Measurements from ENCODE around the gene ISCA2. TPM values are rescaled to one million over a fixed set of nuclear protein-coding genes. Genes with fewer than 3 reads are reported as not detected.

ISCA2 gene
- total RNA-seq, 1 experiment from 2014 or later = 33.0 TPM

- H3K4me1 ChIP-seq = no peaks in the 10 kb centered on the region
- CTCF ChIA-PET = no interaction called here
- Mint-ChIP-seq H3K4me3 (ENCODE audit: unreplicated experiment) (no peak overlapping the region), H3K27me3 (ENCODE audit: insufficient read depth, unreplicated experiment) (peaks cover 4% of the 10 kb centered on the region), H3K4me1 (ENCODE audit: low read depth, unreplicated experiment) (no peaks in the 10 kb centered on the region), H3K27ac (ENCODE audit: unreplicated experiment) (peak overlapping the region; percentile 31), H3K9me3 (ENCODE audit: unreplicated experiment) (no peaks in the 10 kb centered on the region), H3K36me3 (ENCODE audit: insufficient read depth, unreplicated experiment) (no peaks in the 10 kb centered on the region)
- no TSS peak for BruUV-seq (replicated peaks)
- peak in 1 of 2 experiments; percentile 31 for DNase-seq
- POLR2A ChIA-PET = no interaction called here
- no peak for TF ChIP-seq CTCF (IDR thresholded peaks at IDR 0.05; ENCODE audit: insufficient read depth in 1 of 2, low read depth in 1 of 2, low read length in 1 of 2, severe bottlenecking in 1 of 2, unreplicated experiment in 1 of 2)
- H3K4me3 ChIP-seq (ENCODE audit: low read depth, low read length) = no peak overlapping the region
- H3K9me3 ChIP-seq = no peaks in the 10 kb centered on the region
- H3K36me3 ChIP-seq (ENCODE audit: control insufficient read depth, insufficient read depth, low read length) = no peaks in the 10 kb centered on the region
- no peaks in the 10 kb centered on the region for H3K27me3 ChIP-seq (replicated peaks; ENCODE audit: control insufficient read depth, insufficient read depth, low read length)
- intact Hi-C loops (cut with micrococcal nuclease; ENCODE audit: unreplicated experiment) = no loop called here
Observed at GRCh38 chr14:74516451-74517160, 23.0 kb downstream of the ISCA2 start.

GRCh38 chr14:74517731-74518130 lies 24.2 kb downstream of the ISCA2 start:
- H3K4me3 Mint-ChIP-seq (ENCODE audit: unreplicated experiment) = no peak overlapping the region

DNA sequence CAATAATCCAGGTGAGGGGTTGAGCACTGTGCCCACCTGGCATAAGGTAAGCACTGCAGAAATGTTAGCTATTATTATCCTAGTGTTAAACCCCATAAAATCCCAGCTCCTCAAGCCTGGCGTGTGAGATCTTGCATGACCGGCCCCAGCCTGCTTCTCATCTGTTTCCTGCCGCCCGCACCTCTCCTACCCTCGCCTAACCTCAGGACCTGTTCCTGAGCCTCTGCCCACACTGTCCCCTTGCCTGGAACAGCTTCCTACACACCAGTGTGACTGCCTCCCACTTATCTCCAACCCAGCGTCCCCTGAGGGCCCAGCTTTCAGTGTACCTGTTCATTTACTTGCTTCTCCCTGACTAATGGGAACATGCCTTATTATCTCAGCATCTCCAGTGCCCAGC lies 24.7 kb downstream of the ISCA2 start:
- no peak overlapping the region for H3K4me3 Mint-ChIP-seq (ENCODE audit: unreplicated experiment)
- Histone ChIP-seq H3K4me3 (ENCODE audit: low read depth, low read length) (no peak overlapping the region), H3K9me3 (no peaks in the 10 kb centered on the region), H3K4me1 (no peaks in the 10 kb centered on the region), H3K27me3 (replicated peaks; ENCODE audit: control insufficient read depth, insufficient read depth, low read length) (no peaks in the 10 kb centered on the region), H3K36me3 (ENCODE audit: control insufficient read depth, insufficient read depth, low read length) (no peaks in the 10 kb centered on the region)
- H3K27ac Mint-ChIP-seq (ENCODE audit: unreplicated experiment) = no peak overlapping the region
- no peak for DNase-seq
- no peaks in the 10 kb centered on the region for H3K9me3 Mint-ChIP-seq (ENCODE audit: unreplicated experiment)
- POLR2A ChIA-PET = no interaction called here
- peaks cover 7% of the 10 kb centered on the region for H3K27me3 Mint-ChIP-seq (ENCODE audit: insufficient read depth, unreplicated experiment)
- intact Hi-C loops (cut with micrococcal nuclease; ENCODE audit: unreplicated experiment) = no loop called here
- H3K36me3 Mint-ChIP-seq (ENCODE audit: insufficient read depth, unreplicated experiment) = no peaks in the 10 kb centered on the region
- no TSS peak for BruUV-seq (replicated peaks)
- CTCF ChIA-PET = no interaction called here
- TF ChIP-seq CTCF (IDR thresholded peaks at IDR 0.05; ENCODE audit: insufficient read depth in 1 of 2, low read depth in 1 of 2, low read length in 1 of 2, severe bottlenecking in 1 of 2, unreplicated experiment in 1 of 2) = no peak
- no peaks in the 10 kb centered on the region for H3K4me1 Mint-ChIP-seq (ENCODE audit: low read depth, unreplicated experiment)

More at GRCh38 chr14:74517731-74518130, 24.2 kb downstream of the ISCA2 start:
- CTCF ChIA-PET = no interaction called here
- Mint-ChIP-seq H3K36me3 (ENCODE audit: insufficient read depth, unreplicated experiment) (no peaks in the 10 kb centered on the region), H3K27me3 (ENCODE audit: insufficient read depth, unreplicated experiment) (peaks cover 4% of the 10 kb centered on the region), H3K27ac (ENCODE audit: unreplicated experiment) (no peak overlapping the region), H3K9me3 (ENCODE audit: unreplicated experiment) (no peaks in the 10 kb centered on the region), H3K4me1 (ENCODE audit: low read depth, unreplicated experiment) (no peaks in the 10 kb centered on the region)
- no peaks in the 10 kb centered on the region for H3K4me1 ChIP-seq
- no peaks in the 10 kb centered on the region for H3K36me3 ChIP-seq (ENCODE audit: control insufficient read depth, insufficient read depth, low read length)
- intact Hi-C loops (cut with micrococcal nuclease; ENCODE audit: unreplicated experiment) = no loop called here
- BruUV-seq (replicated peaks) = no TSS peak
- H3K4me3 ChIP-seq (ENCODE audit: low read depth, low read length) = no peak overlapping the region
- no peaks in the 10 kb centered on the region for H3K27me3 ChIP-seq (replicated peaks; ENCODE audit: control insufficient read depth, insufficient read depth, low read length)
- no peak for DNase-seq
- H3K9me3 ChIP-seq = no peaks in the 10 kb centered on the region
- TF ChIP-seq CTCF (IDR thresholded peaks at IDR 0.05; ENCODE audit: insufficient read depth in 1 of 2, low read depth in 1 of 2, low read length in 1 of 2, severe bottlenecking in 1 of 2, unreplicated experiment in 1 of 2) = no peak
- POLR2A ChIA-PET = no interaction called here

Measured in Caco-2 (cell line).